ENCODE data around the gene CPPED1. TPM values are rescaled to one million over a fixed set of nuclear protein-coding genes. Genes with fewer than 3 reads are reported as not detected.
A peak's percentile ranks its signal among the peaks of the same experiment; 100 is the strongest.

CPPED1 gene
- total RNA-seq, 4 donors from 2014 or later: 10.4 to 18.9 (median 16.0) TPM

- Histone ChIP-seq H3K27ac (peak overlapping the region in 1 of 4 donors; percentile 67), H3K36me3 (no peaks in the 10 kb centered on the region), H3K9me3 (peaks cover 0 to 12% (median 0%) of the 10 kb centered on the region in 4 donors), H3K27me3 (no peaks in the 10 kb centered on the region), H3K4me1 (peaks cover 0 to 4% (median 0%) of the 10 kb centered on the region in 4 donors), H3K4me3 (no peak overlapping the region)
- no peak for TF ChIP-seq CTCF (IDR thresholded peaks at IDR 0.05)
- no peak for TF ChIP-seq EP300 (IDR thresholded peaks at IDR 0.05)
- TF ChIP-seq POLR2A (IDR thresholded peaks at IDR 0.05): no peak
- WGBS, 2 donors: 76 to 81% methylated on average over 4 of the region's 4 CpGs
- no peak for DNase-seq (ENCODE audit: low spot score in 2 of 2)
Measured at GRCh38 chr16:12611006-12611477, 192.6 kb downstream of the CPPED1 start.

GRCh38 chr16:12609937-12610699, 193.6 kb downstream of the CPPED1 start:
- peaks cover 0 to 4% (median 0%) of the 10 kb centered on the region in 4 donors for H3K4me1 ChIP-seq
- no peak for DNase-seq (ENCODE audit: low spot score in 2 of 2)
- H3K27ac ChIP-seq: peak overlapping the region in 1 of 4 donors; percentile 67
- H3K4me3 ChIP-seq: no peak overlapping the region
- TF ChIP-seq EP300 (IDR thresholded peaks at IDR 0.05) (peak in 1 of 2 donors; percentile 51), CTCF (IDR thresholded peaks at IDR 0.05) (no peak)
- H3K36me3 ChIP-seq: no peaks in the 10 kb centered on the region
- H3K9me3 ChIP-seq: peaks cover 0 to 12% (median 0%) of the 10 kb centered on the region in 4 donors
- H3K27me3 ChIP-seq: no peaks in the 10 kb centered on the region
- WGBS, 2 donors: 42 to 43% methylated on average over 8 of the region's 8 CpGs

Small RNA genes lying within 50 kb of the gene (small RNA-seq; reads per million reads assigned to genes)
- gene MIR4718 (not detected), gene RF00443 (not detected)

Other genes with a start within 250 kb of the CPPED1 start
- 1 to 10 TPM; 2.0 to 6.3 (median 3.5) TPM for gene SHISA9, start 97.7 kb upstream of the CPPED1 start, total RNA-seq

All from tibial nerve (tissue), 4 donors.